ENCODE data around the gene CCER1.
"Not testable (repeated sequence)": the region's sequence is repeated elsewhere in the genome, so short reads cannot be mapped to it uniquely, and the experiment has no call there.

The CCER1 gene

GRCh38 chr12:90954921-90955320 is at the start of gene CCER1:
Gene CCER1 (minus strand): TSS chr12:90955176. CDS start chr12:90954742, 434 bp downstream.
- DNase-seq (ENCODE audit: low read depth in 1 of 2, low spot score in 1 of 2): no peak

GRCh38 chr12:91003737-91004136 is 48.8 kb upstream of the CCER1 start:
- no peak for DNase-seq (ENCODE audit: low read depth in 1 of 2, low spot score in 1 of 2)

GRCh38 chr12:91001306-91001705 is 46.3 kb upstream of the CCER1 start:
- no peak for DNase-seq (ENCODE audit: low read depth in 1 of 2, low spot score in 1 of 2)

- no peak for DNase-seq (ENCODE audit: low read depth in 1 of 2, low spot score in 1 of 2)
These were observed 45.0 kb upstream of the CCER1 start for GRCh38 chr12:90999966-91000365.

GRCh38 chr12:90999527-90999926 is 44.6 kb upstream of the CCER1 start:
- DNase-seq (ENCODE audit: low read depth in 1 of 2, low spot score in 1 of 2): no peak

GRCh38 chr12:90995010-90995409 is 40.0 kb upstream of the CCER1 start:
- no peak for DNase-seq (ENCODE audit: low read depth in 1 of 2, low spot score in 1 of 2)

- no peak for DNase-seq (ENCODE audit: low read depth in 1 of 2, low spot score in 1 of 2)
These were observed 37.0 kb upstream of the CCER1 start for GRCh38 chr12:90991952-90992465.

GRCh38 chr12:90990611-90991010 is 35.6 kb upstream of the CCER1 start:
- no peak for DNase-seq (ENCODE audit: low read depth in 1 of 2, low spot score in 1 of 2)

- DNase-seq (ENCODE audit: low read depth in 1 of 2, low spot score in 1 of 2): no peak
These were observed 34.7 kb upstream of the CCER1 start for GRCh38 chr12:90989686-90990111.

- no peak for DNase-seq (ENCODE audit: low read depth in 1 of 2, low spot score in 1 of 2)
These were observed 32.5 kb upstream of the CCER1 start for GRCh38 chr12:90987520-90987919.

- DNase-seq (ENCODE audit: low read depth in 1 of 2, low spot score in 1 of 2): no peak
These were observed 32.1 kb upstream of the CCER1 start for GRCh38 chr12:90987101-90987500.

GRCh38 chr12:90985331-90985730 is 30.4 kb upstream of the CCER1 start:
- not testable (repeated sequence) for DNase-seq (ENCODE audit: low read depth in 1 of 2, low spot score in 1 of 2)

- DNase-seq (ENCODE audit: low read depth in 1 of 2, low spot score in 1 of 2): no peak
These were observed 29.1 kb upstream of the CCER1 start for GRCh38 chr12:90984114-90984513.

GRCh38 chr12:90982170-90982569 is 27.2 kb upstream of the CCER1 start:
- no peak for DNase-seq (ENCODE audit: low read depth in 1 of 2, low spot score in 1 of 2)

- no peak for DNase-seq (ENCODE audit: low read depth in 1 of 2, low spot score in 1 of 2)
These were observed 25.0 kb upstream of the CCER1 start for GRCh38 chr12:90979951-90980350.

- no peak for DNase-seq (ENCODE audit: low read depth in 1 of 2, low spot score in 1 of 2)
These were observed 24.0 kb upstream of the CCER1 start for GRCh38 chr12:90979019-90979418.

- DNase-seq (ENCODE audit: low read depth in 1 of 2, low spot score in 1 of 2): no peak
These were observed 23.3 kb upstream of the CCER1 start for GRCh38 chr12:90978117-90978770.

- no peak for DNase-seq (ENCODE audit: low read depth in 1 of 2, low spot score in 1 of 2)
These were observed 22.2 kb upstream of the CCER1 start for GRCh38 chr12:90977224-90977623.

- no peak for DNase-seq (ENCODE audit: low read depth in 1 of 2, low spot score in 1 of 2)
These were observed 19.3 kb upstream of the CCER1 start for GRCh38 chr12:90974286-90974685.

GRCh38 chr12:90972226-90972625 is 17.2 kb upstream of the CCER1 start:
- no peak for DNase-seq (ENCODE audit: low read depth in 1 of 2, low spot score in 1 of 2)

GRCh38 chr12:90970911-90971310 is 15.9 kb upstream of the CCER1 start:
- no peak for DNase-seq (ENCODE audit: low read depth in 1 of 2, low spot score in 1 of 2)

GRCh38 chr12:90970471-90970870 is 15.5 kb upstream of the CCER1 start:
- DNase-seq (ENCODE audit: low read depth in 1 of 2, low spot score in 1 of 2): no peak

- DNase-seq (ENCODE audit: low read depth in 1 of 2, low spot score in 1 of 2): no peak
These were observed 14.9 kb upstream of the CCER1 start for GRCh38 chr12:90969851-90970250.

All from activated CD4-positive, alpha-beta T cell treated with anti-CD3 and anti-CD28 coated beads, Interleukin-2, amount 50 U/mL, for 24 hours (primary cell).